ENCODE data around the gene NRP1. TPM values are rescaled to one million over a fixed set of nuclear protein-coding genes. Genes with fewer than 3 reads are reported as not detected.

Gene NRP1
- total and polyA plus RNA-seq, 10 donors = 4.8 to 202 (median 138) TPM

- peak; percentile 88 for DNase-seq
- intact Hi-C loops (cut with DNase I; ENCODE audit: low total_unique reads) = no loop called here
- TF ChIP-seq POLR2A (IDR thresholded peaks at IDR 0.05) = no peak
- TF ChIP-seq, protein P1, sequence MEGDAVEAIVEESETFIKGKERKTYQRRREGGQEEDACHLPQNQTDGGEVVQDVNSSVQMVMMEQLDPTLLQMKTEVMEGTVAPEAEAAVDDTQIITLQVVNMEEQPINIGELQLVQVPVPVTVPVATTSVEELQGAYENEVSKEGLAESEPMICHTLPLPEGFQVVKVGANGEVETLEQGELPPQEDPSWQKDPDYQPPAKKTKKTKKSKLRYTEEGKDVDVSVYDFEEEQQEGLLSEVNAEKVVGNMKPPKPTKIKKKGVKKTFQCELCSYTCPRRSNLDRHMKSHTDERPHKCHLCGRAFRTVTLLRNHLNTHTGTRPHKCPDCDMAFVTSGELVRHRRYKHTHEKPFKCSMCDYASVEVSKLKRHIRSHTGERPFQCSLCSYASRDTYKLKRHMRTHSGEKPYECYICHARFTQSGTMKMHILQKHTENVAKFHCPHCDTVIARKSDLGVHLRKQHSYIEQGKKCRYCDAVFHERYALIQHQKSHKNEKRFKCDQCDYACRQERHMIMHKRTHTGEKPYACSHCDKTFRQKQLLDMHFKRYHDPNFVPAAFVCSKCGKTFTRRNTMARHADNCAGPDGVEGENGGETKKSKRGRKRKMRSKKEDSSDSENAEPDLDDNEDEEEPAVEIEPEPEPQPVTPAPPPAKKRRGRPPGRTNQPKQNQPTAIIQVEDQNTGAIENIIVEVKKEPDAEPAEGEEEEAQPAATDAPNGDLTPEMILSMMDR (IDR thresholded peaks at IDR 0.05 in 8 of 11, conservative IDR thresholded peaks at IDR 0.05 in 3 of 11) = peak; percentile 58 to 88 (median 79)
- TF ChIP-seq POLR2AphosphoS5 (IDR thresholded peaks at IDR 0.05) = peak in 1 of 3 donors; percentile 67
- WGBS, 5 donors = 9 to 12% (median 11%) methylated on average over 13 of the region's 13 CpGs
- Histone ChIP-seq H3K27me3 (replicated peaks in 1 of 7) (peaks cover 0 to 48% (median 12%) of the 10 kb centered on the region in 7 donors), H3K4me1 (peaks cover 6 to 72% (median 44%) of the 10 kb centered on the region in 6 donors), H3K9me3 (no peaks in the 10 kb centered on the region), H3K27ac (peak overlapping the region in 7 of 8 donors; percentile 64 to 94 (median 91)), H3K36me3 (peaks cover 0 to 26% (median 0%) of the 10 kb centered on the region in 6 donors), H3K4me3 (peak overlapping the region; percentile 48 to 73 (median 54))
These were observed 3.7 kb downstream of the NRP1 start for GRCh38 chr10:33330543-33331378.

DNA sequence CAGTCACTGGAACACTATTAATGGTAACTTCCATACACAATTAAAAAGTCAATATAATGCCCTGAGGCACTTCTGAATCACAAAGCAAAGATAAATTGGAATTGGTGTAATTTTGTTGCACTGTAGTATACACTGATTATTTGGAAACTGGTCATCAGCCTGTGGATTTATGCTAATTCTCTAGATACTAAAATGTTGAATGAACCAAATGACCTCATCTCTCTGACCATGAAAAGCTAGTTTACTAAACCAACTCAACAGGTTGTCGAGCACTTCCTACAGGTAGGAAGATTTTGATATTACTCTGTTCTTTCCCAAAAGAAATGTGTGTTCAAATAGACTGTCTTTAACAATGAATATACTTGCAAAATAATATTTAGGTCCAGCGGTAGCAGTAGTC, 5.3 kb downstream of the NRP1 start:
- 81 to 90% (median 88%) methylated on average over 2 of the region's 2 CpGs for WGBS, 5 donors

DNA sequence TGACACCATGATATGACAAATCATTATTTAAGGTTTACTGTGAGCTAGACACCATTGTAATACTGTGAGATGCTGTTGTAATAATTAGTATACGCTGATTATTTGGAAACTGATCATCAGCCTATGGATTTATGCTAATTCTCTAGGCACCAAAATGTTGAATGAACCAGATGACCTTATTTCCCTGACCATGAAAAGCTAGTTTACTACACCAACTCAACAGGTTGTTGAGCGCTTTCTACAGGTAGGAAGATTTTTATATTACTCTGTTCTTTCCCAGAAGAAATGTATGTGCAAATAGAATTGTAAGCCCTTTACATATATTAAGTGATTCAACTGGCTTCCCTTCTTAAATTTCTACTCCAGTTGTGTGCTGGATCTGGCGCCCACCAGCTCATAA, 6.2 kb downstream of the NRP1 start:
- Histone ChIP-seq H3K36me3 (peaks cover 0 to 30% (median 0%) of the 10 kb centered on the region in 6 donors), H3K27ac (peak overlapping the region in 2 of 8 donors; percentile 39 to 44), H3K27me3 (replicated peaks in 1 of 7) (peaks cover 0 to 27% (median 0%) of the 10 kb centered on the region in 7 donors), H3K4me1 (peaks cover 4 to 62% (median 35%) of the 10 kb centered on the region in 6 donors), H3K4me3 (no peak overlapping the region), H3K9me3 (no peaks in the 10 kb centered on the region)
- intact Hi-C loops (cut with DNase I; ENCODE audit: low total_unique reads) = no loop called here
- DNase-seq = no peak
- 75 to 95% (median 90%) methylated on average over 3 of the region's 3 CpGs for WGBS, 5 donors
- TF ChIP-seq POLR2AphosphoS5 (IDR thresholded peaks at IDR 0.05) = no peak

More for the DNA sequence above, 5.3 kb downstream of the NRP1 start:
- H3K27me3 ChIP-seq (replicated peaks in 1 of 7) = peaks cover 0 to 33% (median 0%) of the 10 kb centered on the region in 7 donors
- H3K36me3 ChIP-seq = peaks cover 0 to 30% (median 0%) of the 10 kb centered on the region in 6 donors
- peak overlapping the region in 1 of 8 donors; percentile 6 for H3K27ac ChIP-seq
- peaks cover 4 to 68% (median 32%) of the 10 kb centered on the region in 6 donors for H3K4me1 ChIP-seq
- peak overlapping the region in 4 of 8 donors; percentile 29 to 64 (median 52) for H3K4me3 ChIP-seq
- no peak for TF ChIP-seq POLR2AphosphoS5 (IDR thresholded peaks at IDR 0.05)
- TF ChIP-seq, protein P1 (IDR thresholded peaks at IDR 0.05 in 8 of 11, conservative IDR thresholded peaks at IDR 0.05 in 3 of 11) = no peak
- no peak for TF ChIP-seq POLR2A (IDR thresholded peaks at IDR 0.05)
- intact Hi-C loops (cut with DNase I; ENCODE audit: low total_unique reads) = no loop called here
- H3K9me3 ChIP-seq = no peaks in the 10 kb centered on the region
- DNase-seq = no peak

GRCh38 chr10:33327751-33328150, 6.7 kb downstream of the NRP1 start:
- TF ChIP-seq POLR2AphosphoS5 (IDR thresholded peaks at IDR 0.05) (no peak), POLR2A (IDR thresholded peaks at IDR 0.05) (no peak)
- TF ChIP-seq, protein P1 (IDR thresholded peaks at IDR 0.05 in 8 of 11, conservative IDR thresholded peaks at IDR 0.05 in 3 of 11) = no peak
- H3K4me1 ChIP-seq = peaks cover 4 to 62% (median 35%) of the 10 kb centered on the region in 6 donors
- peaks cover 0 to 23% (median 0%) of the 10 kb centered on the region in 7 donors for H3K27me3 ChIP-seq (replicated peaks in 1 of 7)
- H3K9me3 ChIP-seq = no peaks in the 10 kb centered on the region
- no peak overlapping the region for H3K4me3 ChIP-seq
- peaks cover 0 to 30% (median 0%) of the 10 kb centered on the region in 6 donors for H3K36me3 ChIP-seq
- DNase-seq = no peak
- peak overlapping the region in 2 of 8 donors; percentile 39 to 44 for H3K27ac ChIP-seq
- intact Hi-C loops (cut with DNase I; ENCODE audit: low total_unique reads) = no loop called here

Data from spleen (tissue), 11 donors.